Non-pigmented ciliary epithelial cell (primary cell): ENCODE data around the gene ABCC3.

ENCODE experiments used
- DNase-seq: peaks from one replicate; pipeline ENCODE4 v3.0.0-alpha.2; 2010; ENCODE audit warnings: low read depth

Gene ABCC3

GRCh38 chr17:50604513-50604912, 30.2 kb upstream of the ABCC3 start:
- DNase-seq, result no peak

GRCh38 chr17:50605429-50605828, 29.3 kb upstream of the ABCC3 start:
- DNase-seq, result no peak

DNA sequence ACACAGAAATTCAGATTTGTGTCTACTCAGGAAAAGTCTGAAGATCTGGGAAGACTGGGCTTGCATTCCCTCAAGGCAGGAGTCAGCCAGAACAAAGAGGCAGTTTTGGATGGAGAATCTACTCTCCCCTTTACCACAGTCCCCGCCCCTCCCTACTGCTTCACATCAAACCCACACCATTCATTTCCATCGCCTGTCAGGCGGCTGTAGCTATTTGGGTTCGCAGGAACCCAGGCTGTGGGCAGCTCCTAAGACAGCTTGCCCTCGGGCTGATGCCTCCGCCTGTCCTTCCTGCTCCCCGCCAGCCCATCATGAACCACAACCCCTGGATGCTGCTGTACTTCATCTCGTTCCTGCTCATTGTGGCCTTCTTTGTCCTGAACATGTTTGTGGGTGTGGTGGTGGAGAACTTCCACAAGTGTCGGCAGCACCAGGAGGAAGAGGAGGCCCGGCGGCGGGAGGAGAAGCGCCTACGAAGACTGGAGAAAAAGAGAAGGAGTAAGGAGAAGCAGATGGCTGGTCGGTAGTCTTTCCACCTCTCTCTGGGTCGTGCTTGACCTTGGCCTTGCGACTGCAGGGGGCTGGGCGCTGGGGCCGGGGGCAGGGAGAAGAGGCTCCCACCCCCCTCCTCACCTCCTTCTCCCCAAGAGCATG, 27.0 kb upstream of the ABCC3 start:
- DNase-seq, result no peak

DNA sequence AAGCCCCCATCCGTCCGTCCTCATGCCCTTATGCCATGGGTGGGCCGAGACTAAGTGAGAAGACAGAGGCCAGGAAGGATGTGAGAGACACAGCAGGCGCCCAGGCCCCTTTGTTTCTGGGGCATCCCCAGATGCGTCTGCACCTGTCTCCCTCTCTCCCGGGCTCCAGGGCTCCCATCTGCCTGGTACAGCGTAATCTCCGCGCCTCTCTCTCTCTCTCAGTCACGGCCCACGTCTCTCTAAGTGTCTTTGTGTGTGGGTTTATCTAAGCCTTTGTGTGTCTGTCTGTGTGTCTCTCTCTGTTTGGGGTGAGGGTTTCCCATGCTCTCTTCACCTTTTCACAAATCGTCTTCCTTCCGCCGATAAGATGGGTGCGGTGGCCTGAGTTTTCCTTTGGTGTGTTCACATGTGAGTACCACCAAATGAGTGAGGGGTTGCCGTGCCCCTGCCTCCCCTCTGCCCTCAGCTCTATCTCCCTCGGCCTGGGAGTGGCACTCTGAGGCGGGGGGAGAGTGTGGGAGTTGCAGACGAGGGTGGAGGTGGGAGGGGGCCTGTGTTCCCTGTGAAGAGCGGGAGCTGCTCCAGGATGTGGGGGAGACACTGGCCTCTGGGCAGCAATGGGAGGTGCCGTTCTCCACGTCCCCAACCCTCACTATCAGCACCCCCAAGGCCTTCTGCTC, 25.8 kb upstream of the ABCC3 start:
- DNase-seq, result no peak

DNA sequence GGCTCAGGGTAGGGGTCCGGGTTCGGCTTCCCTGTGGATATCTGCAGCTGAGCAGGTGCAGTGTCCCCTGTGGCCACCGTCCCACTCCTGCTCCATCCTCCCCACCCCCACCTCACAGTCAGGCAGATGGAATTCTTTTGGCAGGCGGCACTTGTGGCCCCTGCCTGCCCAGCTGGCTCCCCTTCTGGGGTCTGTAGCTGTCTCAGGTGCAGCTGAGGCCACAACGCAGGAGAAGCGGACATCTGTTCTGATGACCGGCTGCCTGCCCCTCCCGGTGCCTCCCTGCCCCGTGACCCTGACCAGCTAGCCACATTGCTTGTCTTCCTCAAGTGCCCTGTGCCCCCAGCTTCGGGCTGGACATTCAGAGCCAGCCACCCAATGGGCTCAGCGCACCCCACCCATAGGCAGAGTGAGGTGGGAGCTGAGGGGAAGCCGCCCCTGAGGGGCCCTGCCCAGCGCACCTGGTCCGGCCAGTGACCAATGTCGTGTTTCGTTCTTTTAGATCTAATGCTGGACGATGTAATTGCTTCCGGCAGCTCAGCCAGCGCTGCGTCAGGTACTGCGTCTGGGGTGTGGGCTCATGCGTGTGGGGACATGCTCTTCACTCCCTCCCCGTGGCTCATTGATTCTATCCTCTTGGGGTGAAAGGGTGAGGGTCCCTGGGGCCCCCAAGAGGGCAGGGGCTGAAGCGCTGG, 25.2 kb upstream of the ABCC3 start:
- DNase-seq, result no peak

GRCh38 chr17:50611634-50612033, 23.0 kb upstream of the ABCC3 start:
- DNase-seq, result no peak

DNA sequence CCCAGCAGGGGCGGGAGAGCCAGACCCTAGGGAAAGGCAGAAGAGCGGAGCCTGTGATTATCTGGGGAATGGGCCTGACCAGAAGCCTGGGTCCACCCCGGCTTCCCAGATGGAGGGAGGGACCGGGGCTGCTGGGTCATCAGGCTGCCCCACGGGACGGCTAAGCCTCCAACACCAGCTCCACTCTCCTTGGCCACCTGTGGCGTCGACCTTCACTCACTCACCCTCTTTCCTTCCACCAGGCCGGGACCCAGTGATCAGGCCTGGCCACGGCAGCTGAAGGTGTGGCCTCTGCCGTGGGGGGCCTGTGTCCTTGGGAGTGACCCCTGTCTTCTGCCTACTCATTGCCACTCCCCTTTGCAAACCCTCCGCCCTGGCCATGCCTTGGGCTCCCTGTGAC, 22.4 kb upstream of the ABCC3 start:
- no peak for DNase-seq

GRCh38 chr17:50613007-50613992, 21.4 kb upstream of the ABCC3 start:
- DNase-seq, result no peak

DNA sequence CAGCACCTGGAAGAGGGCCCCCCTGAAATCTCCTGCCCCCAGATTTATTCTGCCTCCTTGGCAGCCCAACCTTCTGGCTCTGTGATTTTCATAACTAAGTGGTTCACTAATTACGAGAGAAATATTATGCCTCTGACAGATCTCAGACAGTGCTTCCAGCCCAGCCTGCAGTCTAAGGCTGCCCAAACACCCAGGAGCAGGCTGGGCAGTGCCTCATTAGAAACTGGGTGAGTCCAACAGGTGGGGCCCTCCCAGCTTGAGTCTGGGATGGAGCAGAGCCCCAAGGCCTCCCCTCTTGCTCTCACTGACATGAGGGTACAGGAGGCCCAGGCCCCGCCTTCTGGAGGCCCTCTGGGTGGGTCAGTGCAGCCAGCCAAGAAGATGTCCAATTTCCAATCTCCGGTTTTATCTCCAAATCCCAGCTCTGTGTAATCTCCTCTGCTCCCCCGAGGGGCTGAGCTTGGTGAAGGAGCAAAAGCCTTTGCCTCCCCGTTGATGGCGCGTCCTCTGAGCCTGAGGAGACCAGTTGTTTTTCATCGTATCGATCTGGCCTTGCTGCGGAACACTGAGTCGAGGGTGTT, 20.1 kb upstream of the ABCC3 start:
- DNase-seq, result no peak

GRCh38 chr17:50615828-50616227, 18.9 kb upstream of the ABCC3 start:
- DNase-seq, result no peak

- no peak for DNase-seq
These were observed 16.4 kb upstream of the ABCC3 start for GRCh38 chr17:50618300-50618699.

- no peak for DNase-seq
These were observed 15.7 kb upstream of the ABCC3 start for GRCh38 chr17:50618941-50619340.

DNA sequence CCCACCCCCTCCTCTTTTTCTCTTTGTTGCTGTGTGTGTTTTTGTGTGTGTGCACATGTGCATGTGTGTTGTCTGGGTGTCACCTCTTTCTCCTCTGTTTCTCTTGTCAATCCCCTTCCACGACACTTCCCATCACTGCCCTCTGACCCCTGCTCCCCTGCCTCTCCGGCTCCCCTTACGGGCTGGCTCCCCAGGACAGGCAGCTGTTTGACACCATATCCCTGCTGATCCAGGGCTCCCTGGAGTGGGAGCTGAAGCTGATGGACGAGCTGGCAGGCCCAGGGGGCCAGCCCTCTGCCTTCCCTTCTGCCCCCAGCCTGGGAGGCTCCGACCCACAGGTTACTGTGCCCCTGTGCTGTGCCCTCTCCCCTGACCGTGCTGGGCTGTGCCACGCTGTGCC, 15.2 kb upstream of the ABCC3 start:
- no peak for DNase-seq

GRCh38 chr17:50620237-50620636, 14.4 kb upstream of the ABCC3 start:
- no peak for DNase-seq

- no peak for DNase-seq
These were observed 13.8 kb upstream of the ABCC3 start for GRCh38 chr17:50620858-50621257.

GRCh38 chr17:50621574-50622031, 13.1 kb upstream of the ABCC3 start:
- no peak for DNase-seq

DNA sequence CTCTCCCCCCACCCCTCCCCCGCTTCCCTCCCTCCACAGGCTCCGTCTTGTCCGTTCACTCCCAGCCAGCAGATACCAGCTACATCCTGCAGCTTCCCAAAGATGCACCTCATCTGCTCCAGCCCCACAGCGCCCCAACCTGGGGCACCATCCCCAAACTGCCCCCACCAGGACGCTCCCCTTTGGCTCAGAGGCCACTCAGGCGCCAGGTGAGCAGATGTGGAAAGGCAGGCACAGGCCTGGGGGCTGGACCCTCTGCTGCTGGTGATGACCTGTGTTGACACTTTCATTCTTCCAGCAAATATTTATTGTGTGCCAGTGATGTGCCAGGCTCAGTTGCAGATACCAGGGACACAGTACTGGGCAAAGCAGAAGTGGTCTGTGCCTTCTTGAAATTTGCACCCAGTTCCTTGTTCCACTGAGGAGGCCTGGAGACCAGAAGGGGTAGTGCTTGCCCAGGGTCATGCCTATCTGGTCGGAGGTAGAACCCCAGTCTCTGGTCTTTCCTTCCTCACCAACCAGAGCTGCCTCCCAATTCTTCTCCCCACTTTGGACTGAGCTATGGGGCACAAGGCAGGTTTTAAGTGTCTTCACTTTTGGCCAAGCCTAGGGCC, 10.3 kb upstream of the ABCC3 start:
- no peak for DNase-seq

GRCh38 chr17:50625032-50625871, 9.4 kb upstream of the ABCC3 start:
- DNase-seq, result no peak

- DNase-seq, result no peak
These were observed 8.6 kb upstream of the ABCC3 start for GRCh38 chr17:50626037-50626574.
